Measurements from ENCODE around the gene CLIP1.
"Not testable (repeated sequence)": the region's sequence is repeated elsewhere in the genome, so short reads cannot be mapped to it uniquely, and the experiment has no call there.

Gene CLIP1

DNA sequence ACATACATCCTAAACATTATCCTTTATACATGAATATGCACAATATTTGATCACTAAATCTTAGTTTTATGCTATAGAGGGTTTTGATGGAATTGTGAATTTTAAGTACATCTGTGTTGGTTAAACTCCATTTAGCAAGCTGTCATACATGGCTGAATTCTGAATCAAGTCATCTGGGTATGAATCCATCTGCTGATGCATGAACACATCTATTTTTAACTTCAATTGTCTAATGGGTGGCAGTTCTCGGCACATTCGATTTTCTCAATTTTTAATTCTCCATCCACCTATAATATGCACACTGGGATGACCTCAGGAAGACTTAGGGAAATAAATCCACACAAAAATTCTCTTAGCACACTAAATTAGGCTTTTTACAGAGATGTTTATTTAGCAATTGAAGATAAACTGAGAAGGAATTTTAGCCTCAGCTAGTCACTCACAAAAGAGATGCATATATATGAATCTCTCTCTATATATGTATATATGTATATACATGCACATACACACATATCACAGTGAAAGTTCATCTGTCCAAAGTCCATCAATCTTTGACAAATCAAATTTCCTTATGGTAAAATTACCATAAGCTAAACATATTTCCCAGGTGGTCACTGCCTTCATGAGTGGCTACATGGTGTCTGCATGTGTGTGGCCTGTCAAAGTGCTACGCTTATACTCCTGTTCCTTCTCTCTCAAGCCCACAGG, 111.7 kb downstream of the CLIP1 start:
- no peak for DNase-seq (ENCODE audit: low spot score)

DNA sequence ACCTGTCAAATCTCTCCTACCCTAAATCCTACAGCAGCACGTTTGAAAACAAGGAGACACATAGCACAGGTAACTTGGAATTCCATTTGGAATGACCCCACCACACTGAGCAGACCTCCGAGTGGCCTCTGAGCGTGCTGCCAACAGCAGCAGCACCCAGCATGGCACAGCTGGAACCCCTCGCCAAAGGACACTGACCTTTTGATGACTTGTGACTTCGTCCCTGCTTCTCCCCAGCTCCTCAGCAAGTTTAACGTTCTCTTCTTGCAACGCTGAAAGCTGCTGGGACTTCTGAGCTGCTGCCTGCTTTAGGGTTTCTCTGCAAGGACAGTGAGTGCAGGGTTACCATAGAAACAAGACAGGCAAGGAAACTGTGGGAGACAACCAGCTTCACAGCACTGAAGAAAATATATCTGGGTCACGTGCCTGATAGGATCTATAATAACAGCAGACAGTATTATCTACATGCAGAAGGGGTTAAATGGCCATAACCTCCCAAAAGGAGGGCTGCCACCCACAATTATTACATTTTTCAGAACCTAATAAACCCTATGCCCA, 112.8 kb downstream of the CLIP1 start:
- DNase-seq (ENCODE audit: low spot score): no peak

DNA sequence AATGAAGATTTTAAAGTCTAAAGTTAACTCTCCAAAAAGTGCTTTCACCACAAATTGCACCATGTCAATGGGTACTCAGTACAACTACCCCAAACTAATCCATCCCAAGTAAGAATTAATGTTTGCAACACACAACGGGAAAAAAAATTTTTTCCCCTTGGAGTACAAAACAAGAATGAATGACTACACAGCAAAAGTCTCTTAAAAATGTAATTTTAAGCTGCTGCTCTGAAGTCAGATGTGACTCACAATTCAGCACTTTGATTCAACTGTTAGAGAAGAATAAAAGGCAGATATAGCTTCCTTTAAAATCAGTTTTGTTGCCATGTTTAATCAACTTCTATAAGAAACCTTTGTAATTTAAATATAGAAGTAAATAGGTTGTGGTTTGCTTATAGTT, 113.7 kb downstream of the CLIP1 start:
- no peak for DNase-seq (ENCODE audit: low spot score)

DNA sequence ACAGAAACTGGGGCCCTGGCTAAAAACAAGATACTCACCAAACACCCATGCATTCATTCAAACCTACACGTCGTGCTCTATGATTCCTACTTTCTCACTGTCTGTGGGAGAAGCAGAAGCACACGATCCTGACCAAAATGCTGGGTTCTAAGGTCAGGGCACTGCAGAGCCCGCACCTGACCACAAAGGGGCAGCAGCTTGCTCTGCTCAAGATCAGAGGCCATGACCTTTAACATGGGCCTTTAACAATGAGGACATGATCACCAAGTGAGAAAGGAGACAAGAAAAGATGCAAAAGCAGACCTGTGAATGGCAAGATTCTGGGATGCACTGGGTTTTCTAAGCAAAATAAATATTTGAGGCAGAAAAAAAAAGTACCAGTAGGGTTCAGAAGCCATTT, 116.1 kb downstream of the CLIP1 start:
- no peak for DNase-seq (ENCODE audit: low spot score)

DNA sequence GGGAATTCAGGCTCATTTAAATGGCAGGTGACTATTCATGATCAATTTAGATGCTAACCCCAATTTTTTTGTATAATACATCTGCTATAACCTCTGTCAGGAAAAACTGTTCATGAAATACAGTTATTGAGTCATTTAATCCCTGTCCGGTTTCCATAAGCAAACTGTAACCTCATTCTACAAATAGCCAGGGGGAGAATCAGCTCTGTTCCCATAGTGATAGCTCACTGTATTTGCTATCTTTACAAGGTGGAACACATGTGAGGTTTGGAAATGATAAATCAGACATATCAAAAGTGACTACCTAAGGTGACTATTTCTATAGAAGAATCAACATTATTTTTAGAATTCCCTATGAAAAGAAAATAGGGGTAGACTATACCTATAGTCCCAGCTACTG, 117.5 kb downstream of the CLIP1 start:
- DNase-seq (ENCODE audit: low spot score): no peak

DNA sequence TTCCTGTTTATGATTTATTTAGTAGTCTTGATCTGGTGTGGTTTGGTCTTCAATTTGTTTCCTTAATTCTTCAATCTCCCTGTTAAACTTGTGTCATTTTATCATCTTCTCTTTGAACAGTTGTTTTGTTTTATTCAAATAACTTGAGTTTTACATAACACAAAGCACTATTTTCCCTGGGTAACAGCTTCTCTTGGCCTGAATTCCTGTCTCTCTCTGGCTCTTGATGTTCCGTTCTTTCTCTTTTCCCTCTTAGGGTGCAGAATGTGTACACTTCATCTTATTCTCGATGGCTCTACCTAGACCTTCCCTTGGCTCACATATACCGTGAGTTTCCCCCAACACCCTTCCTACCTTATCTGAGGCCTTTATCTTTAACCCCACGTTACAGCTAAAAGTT, 119.4 kb downstream of the CLIP1 start:
- DNase-seq (ENCODE audit: low spot score): no peak

DNA sequence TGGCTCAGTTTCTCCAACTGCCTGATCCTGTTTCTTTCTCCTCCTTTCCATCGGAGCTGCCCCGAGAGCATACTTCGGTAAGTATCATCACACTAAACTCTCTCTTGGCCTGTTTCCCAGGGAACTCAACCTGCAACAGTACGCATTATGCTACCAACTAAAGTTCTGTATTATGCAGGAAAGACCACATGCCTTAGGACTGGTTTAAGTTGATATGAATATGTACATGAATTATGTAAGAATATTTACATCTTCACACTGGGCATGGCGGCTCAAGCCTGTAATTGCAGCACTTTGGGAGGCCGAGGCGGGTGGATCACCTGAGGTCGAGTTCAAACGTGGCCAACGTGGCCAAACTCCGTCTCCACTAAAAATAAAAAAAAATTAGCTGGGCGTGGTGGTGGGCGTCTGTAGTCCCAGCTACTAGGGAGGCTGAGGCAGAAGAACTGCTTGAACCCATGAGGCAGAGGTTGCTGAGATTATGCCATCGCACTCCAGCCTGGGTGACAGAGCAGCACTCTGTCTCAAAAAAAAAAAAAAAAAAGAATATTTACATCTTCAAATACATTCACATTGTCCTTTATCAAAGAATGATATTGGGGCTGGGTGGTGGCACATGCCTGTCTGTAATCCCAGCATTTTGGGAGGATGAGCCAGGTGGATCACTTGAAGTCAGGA, 124.3 kb downstream of the CLIP1 start:
- DNase-seq (ENCODE audit: low spot score): no peak

DNA sequence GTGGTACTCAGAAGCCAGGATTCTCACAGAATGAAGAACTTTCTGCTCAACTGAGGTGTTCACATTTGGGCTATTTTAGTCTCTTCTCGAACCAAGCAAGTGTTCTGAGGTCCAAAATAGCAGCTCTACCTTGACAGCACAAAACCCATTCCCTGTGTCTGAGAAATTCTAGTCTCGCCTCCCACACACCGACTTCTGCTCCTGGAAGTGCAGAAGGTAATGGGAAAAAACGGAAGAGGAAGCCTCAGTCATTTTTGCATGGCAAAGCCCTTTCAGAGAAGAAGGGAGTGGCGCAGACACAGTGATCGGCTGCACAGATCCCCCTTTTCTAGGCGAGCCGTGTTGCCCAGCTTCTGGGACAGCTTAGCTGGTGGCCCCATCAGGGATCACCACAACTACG, 125.0 kb downstream of the CLIP1 start:
- no peak for DNase-seq (ENCODE audit: low spot score)

DNA sequence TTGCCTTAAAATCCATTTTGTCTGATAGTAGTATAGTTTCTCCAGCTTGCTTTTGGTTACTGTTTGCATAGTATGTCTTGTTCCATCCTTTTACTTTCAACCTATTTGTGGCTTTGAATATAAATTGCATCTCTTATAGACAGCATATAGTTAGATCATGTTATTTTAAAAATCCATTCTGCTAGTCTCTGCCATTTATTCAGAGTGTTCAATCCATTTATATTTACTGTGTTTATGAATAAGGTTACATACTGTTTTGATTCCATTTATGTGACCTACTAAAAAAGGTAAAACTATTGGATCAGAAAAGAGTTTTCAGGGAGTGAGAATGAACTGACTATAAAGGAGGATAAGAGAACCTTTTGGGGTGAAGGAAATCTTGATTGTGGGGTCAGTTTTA, 126.6 kb downstream of the CLIP1 start:
- DNase-seq (ENCODE audit: low spot score): no peak

DNA sequence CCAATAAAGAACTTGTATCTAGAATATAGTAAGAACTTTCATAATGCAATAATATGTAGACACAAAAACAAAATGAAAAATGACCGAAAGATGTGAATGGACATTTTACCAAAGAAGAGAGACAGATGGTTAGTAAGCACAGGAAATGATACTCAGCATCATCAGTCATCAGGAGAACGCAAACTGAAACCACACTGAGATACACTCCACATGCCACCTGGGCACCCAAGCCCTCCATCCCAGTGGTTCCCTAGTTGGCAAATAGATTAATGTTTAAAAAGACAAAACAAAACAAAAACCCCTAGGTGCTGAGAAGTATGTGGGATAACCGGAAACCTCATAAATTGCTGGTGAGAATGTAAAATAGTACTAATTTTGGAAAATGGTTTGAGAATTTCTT, 129.4 kb downstream of the CLIP1 start:
- DNase-seq (ENCODE audit: low spot score): no peak

DNA sequence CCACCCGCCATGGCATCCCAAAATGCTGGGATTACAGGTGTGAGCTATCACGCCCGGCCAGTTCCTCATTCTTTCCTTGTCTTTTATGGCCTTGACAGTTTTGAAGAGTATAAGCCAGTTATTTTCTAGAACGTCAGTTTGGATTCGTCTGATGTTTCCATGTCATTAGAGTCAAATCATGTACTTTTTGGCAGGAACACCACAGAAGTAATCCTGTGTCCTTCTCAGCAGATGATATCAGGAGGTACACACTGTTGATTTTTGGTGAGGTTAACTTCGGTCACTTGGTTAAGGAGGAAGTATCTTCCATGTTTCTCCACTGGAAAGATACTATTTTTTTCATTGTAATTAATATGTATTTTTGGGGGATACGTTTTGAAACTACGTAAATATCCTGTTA, 131.0 kb downstream of the CLIP1 start:
- DNase-seq (ENCODE audit: low spot score): no peak

DNA sequence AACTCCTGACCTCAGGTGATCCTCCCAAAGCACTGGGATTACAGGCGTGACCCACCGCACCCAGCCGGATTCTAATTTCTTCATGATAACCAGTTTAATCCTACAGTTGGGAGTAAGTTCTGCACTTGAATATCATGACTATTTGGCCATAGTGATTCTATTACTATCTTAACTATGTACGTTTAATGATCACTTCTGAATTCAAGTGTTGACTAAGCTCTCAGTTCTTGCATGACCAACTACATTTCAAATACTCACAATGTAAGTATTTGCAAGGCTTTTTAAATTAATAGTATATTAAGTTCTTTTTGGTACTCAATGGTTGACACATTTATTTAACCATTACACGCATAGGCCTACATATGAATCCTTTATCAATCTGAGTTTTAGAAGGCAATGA, 138.8 kb downstream of the CLIP1 start:
- DNase-seq (ENCODE audit: low spot score): no peak

DNA sequence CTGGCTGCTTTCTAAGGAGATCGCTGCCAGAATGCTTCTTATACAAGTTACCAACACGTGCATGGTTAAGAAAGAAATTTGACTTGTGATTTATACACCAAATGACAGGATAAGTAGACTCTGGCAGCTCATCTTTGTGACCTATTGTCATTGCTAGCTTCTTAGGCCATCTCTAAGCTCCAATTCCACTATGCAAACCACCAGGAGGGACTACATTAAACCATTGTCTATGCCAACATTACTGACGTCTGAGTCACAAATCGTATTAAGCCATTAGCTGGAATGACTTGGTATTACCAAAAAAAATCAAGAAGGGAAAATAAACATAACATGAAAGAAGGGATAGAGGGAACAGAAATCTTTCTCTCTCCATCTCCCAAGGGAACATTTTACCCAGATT, 140.4 kb downstream of the CLIP1 start:
- peak; percentile 34 for DNase-seq (ENCODE audit: low spot score)

DNA sequence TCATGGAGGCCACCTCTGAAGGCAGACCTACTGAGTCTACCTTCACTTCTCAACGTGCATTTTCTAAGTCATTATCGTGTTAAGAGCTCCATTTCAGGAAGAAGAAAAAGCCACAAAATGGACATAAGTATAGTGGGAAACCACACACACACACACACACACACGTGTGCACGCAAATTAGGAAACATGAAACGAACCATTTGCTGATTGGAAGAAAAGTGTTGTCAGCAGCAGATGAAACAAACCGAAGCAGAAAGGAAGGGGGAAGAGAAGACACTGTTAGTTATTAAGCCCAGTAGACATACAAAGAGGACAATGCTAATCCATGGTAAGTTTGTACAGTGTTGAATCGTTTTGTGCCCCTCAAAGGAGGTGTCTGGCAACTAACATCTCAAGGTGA, 146.2 kb downstream of the CLIP1 start:
- no peak for DNase-seq (ENCODE audit: low spot score)

DNA sequence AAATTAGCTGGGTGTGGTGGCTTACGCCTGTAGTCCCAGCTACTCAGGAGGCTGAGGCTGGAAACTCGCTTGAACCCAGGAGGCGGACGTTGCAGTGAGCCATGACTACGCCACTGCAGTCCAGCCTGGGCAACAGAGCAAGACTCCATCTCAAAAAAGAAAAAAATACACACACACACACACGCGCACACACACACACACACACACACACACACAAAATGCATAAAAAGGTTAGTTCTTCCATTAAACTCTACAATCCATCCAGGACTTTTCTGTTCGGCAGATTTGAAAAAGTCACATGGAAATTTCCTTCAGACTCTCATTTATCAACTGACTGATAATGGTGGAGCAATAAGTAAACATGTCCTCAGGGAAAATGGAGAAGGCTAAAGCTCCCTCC, 147.0 kb downstream of the CLIP1 start:
- DNase-seq (ENCODE audit: low spot score): no peak

DNA sequence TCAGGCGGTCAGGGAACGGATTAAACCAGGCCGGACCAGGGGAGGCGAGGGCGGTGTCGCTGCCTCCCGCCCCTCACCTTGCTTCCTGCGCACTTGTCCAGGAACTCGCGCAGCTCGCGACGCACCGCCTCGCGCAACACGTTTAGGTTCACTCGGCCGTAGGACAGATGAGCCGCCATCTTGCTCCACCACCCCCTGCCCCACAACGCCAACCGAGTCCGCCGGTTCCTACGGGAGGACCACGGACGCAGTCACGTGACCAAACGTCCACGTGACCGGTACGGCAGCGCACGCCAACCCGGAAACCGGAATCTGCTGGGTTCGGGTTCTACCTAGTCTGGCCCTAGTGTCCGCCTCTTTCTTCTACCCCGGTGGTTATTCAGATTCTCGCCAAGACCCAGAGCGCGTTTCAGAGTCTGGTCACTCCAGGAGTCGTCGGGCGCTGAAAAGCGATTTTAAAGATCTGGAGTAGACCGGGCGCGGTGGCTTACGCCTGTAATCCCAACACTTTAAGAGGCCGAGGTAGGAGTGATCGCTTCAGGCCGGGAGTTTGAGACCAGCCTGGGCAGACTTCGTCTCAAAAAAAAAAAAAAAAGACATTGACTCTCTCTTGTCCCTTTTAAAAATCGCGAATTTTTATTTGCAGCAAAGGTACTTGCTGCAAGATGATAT, 156.1 kb downstream of the CLIP1 start, which contains the start of gene VPS33A:
Gene VPS33A, minus strand, starts transcription at position 265 of the 672 bp plus-strand sequence. Its CDS starts 86 bp downstream, at position 179.
- DNase-seq (ENCODE audit: low spot score): peak; percentile 96

DNA sequence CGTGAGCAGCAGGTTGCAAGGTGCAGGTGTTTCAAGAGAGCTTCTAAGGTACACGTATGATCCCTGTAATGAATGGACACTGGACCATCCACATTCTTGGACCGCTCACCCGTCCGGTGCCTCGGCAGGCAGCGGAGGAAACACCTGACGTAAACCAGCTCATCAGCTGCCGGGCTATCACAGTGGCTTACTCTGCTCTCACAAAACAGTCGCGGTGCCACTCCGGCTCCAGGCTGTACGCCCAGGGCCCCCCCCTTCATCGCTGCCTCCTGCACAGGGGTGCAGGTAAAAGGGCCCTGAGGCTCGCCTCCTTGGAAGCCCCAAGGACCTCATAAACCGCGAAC, 156.6 kb downstream of the CLIP1 start:
- DNase-seq (ENCODE audit: low spot score): no peak

DNA sequence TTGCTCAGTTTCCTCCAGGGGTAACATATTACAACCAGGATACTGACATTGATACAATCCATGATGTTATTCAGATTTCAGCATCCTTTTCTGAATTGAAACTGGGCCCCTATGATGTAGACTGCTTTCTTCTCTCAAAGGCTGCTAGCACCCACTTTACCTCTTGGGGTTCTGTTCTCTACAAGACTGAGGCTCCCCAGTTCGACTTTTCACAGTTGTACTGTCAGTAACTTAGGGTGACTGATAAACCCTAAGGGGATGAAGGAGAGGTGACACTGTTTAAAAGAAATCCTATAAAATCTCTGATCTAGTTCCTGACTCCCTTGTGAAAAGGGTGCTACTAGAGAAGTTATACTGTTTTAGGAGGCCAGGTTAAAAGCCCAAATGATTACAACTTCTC, 157.0 kb downstream of the CLIP1 start:
- no peak for DNase-seq (ENCODE audit: low spot score)

DNA sequence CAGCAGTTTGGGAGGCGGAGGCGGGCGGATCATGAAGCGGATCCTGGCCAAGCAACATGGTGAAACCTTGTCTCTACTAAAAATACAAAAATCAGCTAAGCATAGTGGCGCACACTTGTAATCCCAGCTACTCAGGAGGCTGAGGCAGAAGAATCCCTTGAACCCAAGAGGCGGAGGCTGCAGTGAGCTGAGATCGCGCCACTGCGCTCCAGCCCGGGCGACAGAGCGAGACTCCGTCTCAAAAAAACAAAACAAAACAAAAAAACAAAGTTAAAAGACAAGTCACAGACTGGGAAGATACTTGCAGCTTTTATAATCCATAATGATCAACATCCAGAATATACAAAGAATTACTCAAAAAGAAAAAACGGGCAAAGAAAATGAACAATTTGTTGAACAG, 161.7 kb downstream of the CLIP1 start:
- DNase-seq (ENCODE audit: low spot score): not testable (repeated sequence)

DNA sequence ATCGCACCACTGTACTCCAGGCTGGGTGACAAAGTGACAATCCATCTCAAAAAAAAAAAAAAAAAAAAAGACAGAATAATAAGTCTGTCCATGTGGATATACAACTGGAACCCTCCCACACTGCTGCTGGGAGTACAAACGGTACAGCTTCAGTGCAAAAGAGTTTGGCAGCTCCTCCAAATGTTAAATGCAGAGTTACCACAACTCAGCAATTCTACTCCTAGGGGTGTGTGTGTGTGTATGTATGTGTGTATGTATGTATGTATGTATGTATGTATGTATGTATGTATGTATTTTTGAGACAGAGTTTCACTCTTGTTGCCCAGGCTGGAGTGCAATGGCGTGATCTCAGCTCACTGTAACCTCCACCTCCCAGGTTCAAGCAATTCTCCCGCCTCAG, 163.5 kb downstream of the CLIP1 start:
- not testable (repeated sequence) for DNase-seq (ENCODE audit: low spot score)

DNA sequence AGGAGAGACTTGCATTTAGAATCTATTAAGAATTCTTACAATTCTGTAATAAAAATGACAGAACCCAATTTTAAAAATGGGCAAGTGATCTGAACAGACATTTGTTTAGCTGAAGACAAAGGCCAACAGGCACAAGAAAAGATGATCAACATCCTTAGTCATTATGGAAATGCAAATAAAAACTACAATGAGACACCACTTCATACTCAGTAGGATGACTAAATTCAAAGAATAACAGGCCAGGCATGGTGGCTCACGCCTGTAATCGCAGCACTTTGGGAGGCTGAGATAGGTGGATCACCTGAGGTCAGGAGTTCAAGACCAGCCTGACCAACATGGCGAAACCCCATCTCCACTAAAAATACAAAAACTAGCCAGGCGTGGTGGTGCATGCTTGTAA, 164.0 kb downstream of the CLIP1 start:
- DNase-seq (ENCODE audit: low spot score): not testable (repeated sequence)

DNA sequence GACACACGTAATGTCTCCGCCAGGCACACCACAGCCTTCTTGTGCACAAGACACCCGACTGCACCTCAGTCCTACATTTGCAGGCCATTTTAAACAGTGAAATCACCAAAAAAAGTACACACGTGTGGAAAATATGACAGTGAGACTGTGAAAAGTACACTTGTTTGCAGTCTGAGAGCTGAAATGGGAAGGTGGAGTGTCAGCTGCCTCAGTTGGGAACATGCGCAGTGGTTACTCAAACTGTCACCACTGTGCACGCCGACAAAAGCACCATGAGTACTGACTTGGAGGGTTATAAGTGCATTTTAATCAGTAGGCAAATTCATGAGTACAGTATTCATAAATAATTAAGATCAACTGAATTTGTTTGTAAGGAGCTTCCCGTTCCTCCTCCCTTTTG, 171.9 kb downstream of the CLIP1 start:
- DNase-seq (ENCODE audit: low spot score): no peak

DNA sequence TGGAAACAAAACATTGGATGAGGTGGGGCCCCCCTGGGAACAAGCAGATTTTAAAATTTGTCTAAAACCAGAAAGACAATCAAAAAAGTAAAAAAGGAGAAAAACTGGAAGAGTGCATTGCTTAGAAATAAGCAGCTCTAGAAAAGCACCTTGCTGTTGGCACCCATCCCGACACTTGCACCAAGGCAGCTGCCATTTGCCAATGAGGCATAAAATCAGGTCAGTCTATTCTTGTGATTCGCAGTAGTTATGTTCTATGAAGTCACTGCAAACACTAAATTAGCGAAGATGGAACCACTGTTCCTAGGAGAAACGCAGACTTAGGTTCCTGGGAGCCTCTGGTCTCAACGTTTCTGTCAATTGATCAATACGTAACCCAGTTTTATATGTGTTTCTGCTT, 172.4 kb downstream of the CLIP1 start:
- DNase-seq (ENCODE audit: low spot score): no peak

All from D341Med (cell line).